RWPE2 (cell line): Measurements from ENCODE around the gene TENT5C.

Experiments used
- ATAC-seq: fragments of 200-7000 bp; cut with Tn5 transposase; 3 replicates; pipeline ENCODE4 v1.9.1; 2021; ENCODE audit warnings: low read depth
- DNase-seq: peaks from one replicate; pipeline ENCODE4 v3.0.0-alpha.2; 2020; ENCODE audit warnings: low spot score
- H3K27ac ChIP-seq: fragments of 450-650 bp; 2 replicates; pipeline ENCODE4 v1.5.1; 2017; ENCODE audit warnings: mild to moderate bottlenecking; ENCODE audit not compliant: poor library complexity, severe bottlenecking
- H3K27me3 ChIP-seq: fragments of 250-450 bp; sonication (Bioruptor Pico); 2 replicates; pipeline ENCODE4 v1.5.1; 2021; ENCODE audit warnings: mild to moderate bottlenecking, moderate library complexity; ENCODE audit not compliant: insufficient read depth, poor library complexity, severe bottlenecking
- H3K36me3 ChIP-seq: fragments of 250-450 bp; sonication (Bioruptor Pico); 2 replicates; pipeline ENCODE4 v1.5.1; 2020; ENCODE audit warnings: low read depth, mild to moderate bottlenecking, moderate library complexity
- H3K4me1 ChIP-seq: fragments of 250-450 bp; sonication (Bioruptor Pico); 2 replicates; pipeline ENCODE4 v1.5.1; 2021; ENCODE audit warnings: mild to moderate bottlenecking, moderate library complexity; ENCODE audit not compliant: insufficient read depth, poor library complexity, severe bottlenecking
- H3K4me3 ChIP-seq: fragments of 250-450 bp; sonication (Bioruptor Pico); 2 replicates; pipeline ENCODE4 v1.5.1; 2021; ENCODE audit warnings: mild to moderate bottlenecking, moderate library complexity; ENCODE audit not compliant: severe bottlenecking
- H3K9me3 ChIP-seq: fragments of 250-450 bp; sonication (Bioruptor Pico); 2 replicates; pipeline ENCODE4 v1.5.1; 2021; ENCODE audit warnings: mild to moderate bottlenecking, moderate library complexity; ENCODE audit not compliant: severe bottlenecking
- CTCF ChIP-seq: fragments of 450-650 bp; IDR thresholded peaks from one replicate; pipeline ENCODE4 v1.5.1; 2017; ENCODE audit warnings: mild to moderate bottlenecking, moderate library complexity; ENCODE audit not compliant: poor library complexity, severe bottlenecking

Gene TENT5C

GRCh38 chr1:117571496-117571895, 34.4 kb upstream of the TENT5C start:
- H3K27ac ChIP-seq = no peak overlapping the region
- no peaks in the 10 kb centered on the region for H3K36me3 ChIP-seq
- no peak for DNase-seq
- TF ChIP-seq CTCF = no peak
- no peak for ATAC-seq
- no peak overlapping the region for H3K4me3 ChIP-seq
- H3K4me1 ChIP-seq = no peaks in the 10 kb centered on the region
- no peaks in the 10 kb centered on the region for H3K9me3 ChIP-seq
- peaks cover 6% of the 10 kb centered on the region for H3K27me3 ChIP-seq

GRCh38 chr1:117572546-117572945, 33.3 kb upstream of the TENT5C start:
- DNase-seq (no peak), ATAC-seq (no peak)

GRCh38 chr1:117573386-117574023, 32.3 kb upstream of the TENT5C start:
- DNase-seq = no peak

More at GRCh38 chr1:117572546-117572945, 33.3 kb upstream of the TENT5C start:
- Histone ChIP-seq H3K4me3 (no peak overlapping the region), H3K27ac (no peak overlapping the region), H3K27me3 (peaks cover 6% of the 10 kb centered on the region), H3K36me3 (no peaks in the 10 kb centered on the region), H3K4me1 (no peaks in the 10 kb centered on the region), H3K9me3 (no peaks in the 10 kb centered on the region)
- TF ChIP-seq CTCF = no peak

GRCh38 chr1:117574161-117574835, 31.6 kb upstream of the TENT5C start:
- DNase-seq (no peak), ATAC-seq (no peak)
- H3K9me3 ChIP-seq = no peaks in the 10 kb centered on the region
- H3K36me3 ChIP-seq = no peaks in the 10 kb centered on the region
- TF ChIP-seq CTCF = no peak
- no peak overlapping the region for H3K27ac ChIP-seq
- no peak overlapping the region for H3K4me3 ChIP-seq
- peaks cover 6% of the 10 kb centered on the region for H3K27me3 ChIP-seq
- H3K4me1 ChIP-seq = no peaks in the 10 kb centered on the region

More at GRCh38 chr1:117573386-117574023, 32.3 kb upstream of the TENT5C start:
- peaks cover 6% of the 10 kb centered on the region for H3K27me3 ChIP-seq
- no peak for ATAC-seq
- no peak for TF ChIP-seq CTCF
- no peak overlapping the region for H3K4me3 ChIP-seq
- H3K36me3 ChIP-seq = no peaks in the 10 kb centered on the region
- H3K4me1 ChIP-seq = no peaks in the 10 kb centered on the region
- no peak overlapping the region for H3K27ac ChIP-seq
- no peaks in the 10 kb centered on the region for H3K9me3 ChIP-seq
